HG02852 (cell line): ENCODE results near the gene DMAC2L.
"Not testable (repeated sequence)": the region's sequence is repeated elsewhere in the genome, so short reads cannot be mapped to it uniquely, and the experiment has no call there.

Source experiments
- ATAC-seq: cut with Tn5 transposase; IDR thresholded peaks from one replicate; pipeline ENCODE4 v1.9.1; 2021; ENCODE audit warnings: mild to moderate bottlenecking, moderate library complexity; ENCODE audit not compliant: unreplicated experiment

Gene DMAC2L, protein sequence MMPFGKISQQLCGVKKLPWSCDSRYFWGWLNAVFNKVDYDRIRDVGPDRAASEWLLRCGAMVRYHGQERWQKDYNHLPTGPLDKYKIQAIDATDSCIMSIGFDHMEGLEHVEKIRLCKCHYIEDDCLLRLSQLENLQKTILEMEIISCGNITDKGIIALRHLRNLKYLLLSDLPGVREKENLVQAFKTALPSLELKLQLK

DNA sequence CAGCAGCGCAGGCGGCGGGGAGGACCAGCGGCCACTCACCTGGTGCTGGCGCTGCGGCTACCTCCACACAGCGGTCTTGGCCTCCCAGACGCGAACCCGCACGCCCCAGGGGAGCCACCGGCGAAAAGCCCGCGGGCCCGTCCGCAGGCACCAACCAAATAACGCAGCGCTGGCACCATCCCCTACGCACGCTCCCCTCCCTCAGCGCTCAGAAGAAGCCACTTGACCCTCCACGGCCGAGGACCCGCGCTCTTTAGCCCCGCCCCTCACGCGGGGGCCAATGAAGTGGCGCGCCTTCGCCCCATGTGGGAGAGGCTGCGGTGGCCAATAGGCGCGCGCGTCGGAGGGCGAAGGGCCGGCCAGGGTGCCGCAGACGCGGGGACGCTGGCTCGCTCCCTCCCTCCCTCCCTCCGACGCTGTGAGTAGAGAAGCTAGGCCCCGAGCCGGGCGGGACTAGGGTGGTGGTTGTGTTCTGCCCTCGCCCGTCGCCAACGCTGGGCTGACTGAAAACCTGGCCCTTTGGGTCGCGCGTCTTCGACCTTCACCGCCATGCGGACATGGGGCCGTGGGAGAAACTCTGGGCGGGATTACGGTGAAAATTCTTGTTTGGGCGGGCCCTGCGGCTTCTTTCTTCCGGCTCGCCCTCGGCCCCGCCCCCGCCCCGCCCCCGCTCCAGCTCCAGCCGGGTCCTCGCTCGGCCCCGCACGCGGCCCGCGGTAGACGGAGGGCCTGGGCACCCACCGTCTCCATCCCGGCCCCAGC, at the start of gene DMAC2L, which contains the start of gene L2HGDH:
DMAC2L (plus strand) TSS at position 353 of the 762 bp plus-strand sequence. CDS start 9,164 bp downstream, outside the sequence.
L2HGDH (minus strand) TSS at position 258 of the 762 bp plus-strand sequence; CDS start at position 179, 79 bp downstream.
- peak; percentile 93 for ATAC-seq

DNA sequence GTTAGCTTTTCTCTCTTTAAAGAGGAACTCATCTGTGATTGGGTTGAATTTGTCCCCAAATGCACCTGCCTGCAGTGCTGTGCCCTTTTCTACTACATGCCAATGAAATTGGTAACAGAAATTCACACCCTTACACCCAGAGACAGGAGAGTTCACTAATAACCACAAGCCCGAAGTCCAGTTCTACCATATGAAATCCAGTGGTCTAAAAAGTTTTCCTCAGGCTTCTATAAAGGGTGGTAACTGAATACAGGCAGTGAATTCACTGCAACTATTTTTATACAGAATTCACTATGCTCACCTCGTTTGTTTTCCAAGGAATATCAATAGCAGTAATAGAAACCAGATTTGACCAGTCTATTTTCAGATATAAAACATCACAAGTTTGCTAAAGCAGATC, 49.3 kb upstream of the DMAC2L start:
- no peak for ATAC-seq

DNA sequence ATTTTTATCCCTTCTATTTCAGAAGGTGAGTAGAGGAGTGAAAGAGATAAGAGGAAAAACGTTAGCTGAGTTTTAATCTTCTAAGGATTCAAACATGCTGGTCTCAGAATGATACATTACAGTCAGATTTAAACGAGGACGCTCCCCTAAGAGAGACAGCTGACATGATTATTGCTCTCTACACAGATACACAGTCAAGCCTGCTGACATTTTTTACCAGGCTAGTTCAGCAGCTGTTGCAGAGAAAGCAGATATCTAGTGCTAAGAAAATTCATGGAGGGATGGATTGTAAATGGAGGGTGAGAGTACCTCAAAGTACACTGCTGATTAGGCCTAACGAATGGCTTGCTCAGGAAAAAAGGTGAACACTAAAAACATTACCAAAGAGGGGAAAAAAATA, 48.8 kb upstream of the DMAC2L start:
- no peak for ATAC-seq

DNA sequence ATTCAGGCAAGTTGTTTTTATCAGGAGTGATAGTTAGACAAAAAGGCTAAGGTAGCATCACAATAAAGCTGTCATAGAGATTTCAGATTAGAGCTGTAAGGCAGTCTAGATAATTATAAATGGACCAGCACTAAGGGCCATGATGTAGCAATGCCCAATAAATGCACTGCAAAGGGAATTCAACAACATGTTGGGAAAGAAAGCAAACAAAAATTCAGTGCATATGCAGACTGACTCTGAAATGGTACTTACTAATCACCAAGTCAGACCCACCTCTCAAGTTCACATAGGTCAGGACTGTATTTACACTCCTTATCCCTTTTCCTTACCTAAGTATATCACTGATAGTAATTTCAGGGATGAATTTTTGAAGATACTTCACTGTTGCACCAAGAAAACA, 47.1 kb upstream of the DMAC2L start:
- no peak for ATAC-seq

DNA sequence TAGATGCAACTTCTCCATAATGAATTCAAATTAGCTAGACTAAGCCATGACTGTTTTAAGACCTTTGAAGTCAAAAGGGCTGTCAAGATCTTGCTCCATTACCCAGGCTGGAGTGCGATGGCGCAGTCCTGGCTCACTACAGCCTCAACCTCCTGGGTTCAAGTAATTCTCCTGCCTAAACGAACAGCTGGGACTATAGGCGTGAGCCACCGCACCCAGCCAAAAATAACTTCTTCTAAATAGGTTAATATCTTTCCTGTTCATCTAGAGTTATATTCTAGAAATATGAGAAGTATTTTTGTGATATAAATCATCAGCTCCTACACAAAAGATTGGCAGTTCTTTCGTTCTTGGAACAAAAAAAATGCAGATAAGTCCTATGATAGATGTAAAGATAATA, 41.2 kb upstream of the DMAC2L start:
- no peak for ATAC-seq

DNA sequence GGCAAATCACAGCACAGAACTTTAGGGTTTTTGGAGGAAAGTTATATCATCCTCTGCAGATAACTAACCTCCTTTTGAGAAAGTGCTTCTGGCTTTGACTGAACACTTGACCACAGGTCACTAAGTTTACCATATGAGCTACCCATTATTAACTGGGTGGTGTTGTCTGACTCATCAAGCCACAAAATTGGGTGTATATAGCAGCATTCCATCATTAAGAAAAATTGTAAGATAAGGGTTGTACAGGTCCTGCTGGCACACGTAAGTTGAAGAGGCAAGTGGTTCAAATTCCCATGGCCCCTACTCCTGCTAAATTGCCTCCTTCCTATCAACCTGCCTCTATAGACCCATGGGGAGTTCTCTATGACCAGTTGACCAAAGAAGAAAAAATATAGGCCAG, 39.6 kb upstream of the DMAC2L start:
- ATAC-seq, result no peak

DNA sequence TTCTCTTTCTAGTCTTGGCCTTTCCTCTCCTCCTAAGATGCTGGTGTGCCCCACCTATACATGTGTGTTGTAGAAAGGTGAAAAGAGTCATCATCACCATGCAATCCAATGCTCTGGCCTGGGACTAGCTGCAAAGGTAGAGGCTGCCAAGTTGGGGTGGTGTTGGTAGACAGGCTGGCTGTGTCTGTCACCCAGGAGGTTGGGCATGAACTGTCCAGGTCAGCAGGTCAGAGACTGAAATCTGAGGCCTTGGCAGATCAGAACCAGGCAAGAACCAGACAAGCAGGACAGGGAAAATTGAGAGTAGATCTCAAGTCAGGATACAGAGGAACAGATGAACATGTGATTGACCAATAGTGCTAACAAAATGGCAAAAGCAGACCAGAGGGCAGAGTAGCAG, 26.3 kb upstream of the DMAC2L start:
- ATAC-seq, result no peak

DNA sequence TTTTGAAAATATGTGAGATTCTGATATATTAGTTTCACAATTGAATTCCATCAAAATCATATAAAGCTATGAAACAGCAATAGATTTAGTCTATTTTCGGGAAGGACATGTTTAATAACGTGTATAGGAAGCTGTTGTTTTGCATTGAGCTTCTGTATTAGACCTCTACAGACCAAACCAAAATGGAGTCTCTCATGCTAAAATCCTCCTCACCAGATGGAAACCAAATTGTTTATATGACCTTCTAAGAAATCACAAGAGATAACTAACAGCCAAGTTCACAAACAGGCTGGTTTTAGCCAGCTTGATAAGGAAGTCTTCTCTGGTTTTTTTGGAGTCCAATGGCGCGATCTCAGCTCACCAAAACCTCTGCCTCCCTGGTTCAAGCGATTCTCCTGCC, 24.0 kb upstream of the DMAC2L start:
- no peak for ATAC-seq

DNA sequence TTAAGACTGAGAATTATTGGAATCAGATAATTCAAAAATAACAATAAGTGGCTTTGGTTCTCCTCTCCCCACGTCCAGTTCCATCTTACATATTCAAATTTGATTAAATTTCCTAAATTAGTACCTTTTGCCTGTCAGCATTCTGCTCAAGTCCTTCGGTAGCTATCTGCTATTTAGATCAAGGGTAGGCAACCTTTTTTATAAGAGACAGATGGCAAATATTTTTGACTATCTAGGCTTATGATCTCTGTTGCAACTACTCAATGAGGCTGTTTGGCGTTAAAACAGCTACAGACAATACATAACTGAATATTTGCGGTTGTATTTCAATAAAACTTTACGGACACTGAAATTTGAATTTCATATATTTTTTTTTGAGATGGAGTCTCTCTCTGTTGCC, 21.8 kb upstream of the DMAC2L start:
- no peak for ATAC-seq

DNA sequence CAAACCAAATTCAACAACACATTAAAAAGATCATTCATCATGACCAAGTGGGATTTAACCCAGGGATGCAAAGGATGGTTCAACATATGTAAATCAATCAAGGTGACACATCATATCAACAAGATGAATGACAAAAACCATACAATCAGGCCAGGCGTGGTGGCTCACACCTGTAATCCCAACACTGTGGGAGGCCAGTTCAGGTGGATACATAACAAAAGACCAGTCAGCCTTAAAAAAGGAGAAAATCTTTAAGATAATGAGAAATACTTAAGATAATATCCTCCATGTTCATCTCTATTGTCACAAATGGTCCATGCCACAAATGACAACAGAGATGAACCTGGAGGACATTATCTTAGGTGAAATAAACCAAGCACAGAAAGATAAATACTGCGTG, 12.5 kb upstream of the DMAC2L start:
- ATAC-seq, result no peak

DNA sequence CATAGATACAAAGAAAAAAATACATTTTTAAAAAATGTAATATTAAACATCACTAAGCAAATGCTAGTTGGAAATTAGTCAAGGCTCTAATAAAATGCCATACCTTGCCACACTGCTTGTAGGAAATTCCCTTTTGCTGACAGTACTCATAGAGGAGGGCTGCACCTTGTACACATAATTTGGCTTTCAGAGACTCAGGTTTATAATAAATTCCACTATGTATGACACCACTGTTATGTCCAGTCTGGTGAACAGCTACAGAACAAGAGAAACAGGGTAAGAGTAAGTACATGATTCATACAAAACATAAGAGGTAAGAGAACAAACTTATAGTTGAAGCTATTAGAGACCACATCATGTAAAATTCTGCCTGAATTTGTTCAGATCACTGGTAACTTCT, 10.2 kb upstream of the DMAC2L start:
- ATAC-seq, result no peak

DNA sequence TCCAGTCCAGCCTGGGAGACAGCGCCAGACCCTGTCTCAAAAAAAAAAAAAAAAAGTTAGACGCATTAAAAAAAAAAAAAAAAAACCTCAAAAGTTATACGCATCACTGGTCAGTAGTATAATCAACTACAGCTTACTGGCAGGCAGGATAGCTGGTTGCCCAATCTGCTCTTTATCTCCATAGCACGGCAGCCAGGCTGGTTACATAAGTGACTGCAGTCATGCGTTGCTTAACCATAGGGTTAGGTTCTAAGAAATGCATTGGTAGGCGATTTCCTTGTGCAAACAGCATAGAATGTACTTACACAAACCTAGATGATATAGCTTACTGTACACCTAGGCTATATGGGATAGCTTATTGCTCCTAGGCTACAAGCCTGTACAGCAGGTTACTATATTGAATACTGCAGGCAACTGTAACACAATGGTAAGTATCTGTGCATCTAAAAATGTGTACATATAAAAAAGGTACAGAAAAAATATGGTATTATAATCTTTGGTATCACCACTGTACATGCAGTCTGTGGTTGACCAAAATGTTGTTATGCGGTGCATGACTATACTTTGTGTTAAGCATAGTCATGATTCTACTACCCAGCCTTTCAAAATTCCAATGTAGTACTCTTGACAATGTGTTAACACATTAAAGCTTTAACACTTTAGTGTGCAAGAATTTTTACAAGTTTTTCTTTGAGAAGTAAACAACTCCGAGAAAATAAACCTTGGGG, 8.2 kb upstream of the DMAC2L start:
- ATAC-seq, result no peak

DNA sequence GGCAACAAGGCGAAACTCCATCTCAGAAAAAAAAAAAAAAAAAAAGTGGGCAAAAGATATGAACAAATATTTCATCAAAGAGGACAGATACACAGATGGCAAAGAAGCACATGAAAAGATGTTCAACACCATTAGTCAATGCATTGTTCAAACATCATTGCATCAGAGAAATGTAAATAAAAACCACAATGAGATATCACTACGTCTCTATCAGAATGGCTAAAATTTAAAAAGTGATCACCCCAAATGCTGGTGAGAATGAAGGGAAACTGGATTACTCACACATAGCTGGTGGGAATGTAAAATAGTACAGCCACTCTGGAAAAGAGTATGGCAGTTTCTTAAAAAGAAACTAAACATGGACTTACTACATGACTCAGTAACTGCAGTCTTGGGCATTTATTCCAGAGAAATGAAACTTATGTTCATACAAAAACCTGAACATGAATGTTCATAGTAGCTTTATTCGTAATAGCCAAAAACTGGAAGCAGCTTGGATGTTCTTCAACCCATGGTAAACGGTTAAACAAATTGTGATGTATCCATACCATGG, 3.7 kb upstream of the DMAC2L start:
- ATAC-seq, result no peak

DNA sequence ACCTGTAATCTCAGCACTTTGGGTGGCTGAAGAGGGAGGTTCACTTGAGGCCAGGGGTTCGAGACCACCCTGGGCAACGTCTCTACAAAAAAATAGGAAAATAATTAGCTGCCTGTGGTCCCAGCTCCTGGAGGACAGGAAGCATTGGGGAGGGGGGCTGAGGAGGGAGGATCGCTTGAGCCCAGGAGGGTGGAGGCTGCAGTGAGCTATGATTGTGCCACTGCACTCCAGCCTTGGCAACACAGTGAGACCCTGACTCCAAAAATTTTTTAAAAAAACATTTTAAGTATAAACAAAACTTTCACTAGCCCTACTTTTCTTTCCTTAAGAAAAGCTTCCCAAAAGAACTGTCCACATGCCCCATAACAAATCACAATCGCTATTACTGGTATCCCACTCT, 1.7 kb upstream of the DMAC2L start:
- ATAC-seq, result no peak

DNA sequence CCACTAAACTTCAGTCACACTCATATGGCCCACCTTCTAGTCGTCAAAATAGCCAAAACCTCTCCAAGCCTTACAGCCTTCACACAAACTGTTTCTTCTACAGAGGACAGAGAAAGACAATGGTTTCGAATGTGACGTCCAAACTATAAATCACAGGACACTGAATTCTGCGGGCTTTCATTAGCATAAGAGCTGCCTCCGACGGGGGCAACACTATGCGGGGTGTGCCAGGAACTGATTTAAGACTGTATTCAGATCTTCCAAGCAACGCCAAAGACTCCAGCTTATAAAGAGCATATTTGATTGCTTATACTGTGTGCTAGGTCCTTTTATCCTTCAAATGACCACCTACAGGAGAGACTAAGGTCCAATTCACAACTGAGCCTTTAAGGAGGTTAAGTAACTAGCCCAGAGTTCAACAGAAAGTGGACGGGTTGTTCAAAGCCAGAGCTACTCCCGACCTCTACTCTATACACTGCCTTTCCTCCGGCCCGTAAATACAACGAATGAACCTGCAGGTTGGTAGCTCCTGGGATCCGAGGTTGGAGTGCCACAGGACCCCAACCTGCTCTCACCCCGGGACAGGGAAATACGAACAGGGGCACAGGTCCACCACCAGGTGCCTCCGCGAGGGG, 670 bp upstream of the DMAC2L start:
- no peak for ATAC-seq

DNA sequence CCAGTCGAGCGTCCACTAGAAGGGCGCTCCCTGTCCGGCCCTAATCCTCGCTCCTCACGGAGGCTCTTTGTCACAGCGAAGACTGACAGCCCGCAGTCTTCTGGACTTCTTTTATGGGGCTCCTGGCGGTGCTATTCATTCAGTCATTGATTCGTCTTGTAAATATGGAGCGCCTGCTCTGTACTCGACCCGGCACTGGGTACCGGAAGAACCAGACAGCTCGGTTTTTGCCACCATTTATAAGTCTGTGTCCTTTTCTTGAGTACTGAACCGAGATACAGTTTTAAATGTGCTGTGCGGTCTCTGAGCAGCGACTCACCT, 570 bp downstream of the DMAC2L start:
- ATAC-seq, result peak; percentile 27

DNA sequence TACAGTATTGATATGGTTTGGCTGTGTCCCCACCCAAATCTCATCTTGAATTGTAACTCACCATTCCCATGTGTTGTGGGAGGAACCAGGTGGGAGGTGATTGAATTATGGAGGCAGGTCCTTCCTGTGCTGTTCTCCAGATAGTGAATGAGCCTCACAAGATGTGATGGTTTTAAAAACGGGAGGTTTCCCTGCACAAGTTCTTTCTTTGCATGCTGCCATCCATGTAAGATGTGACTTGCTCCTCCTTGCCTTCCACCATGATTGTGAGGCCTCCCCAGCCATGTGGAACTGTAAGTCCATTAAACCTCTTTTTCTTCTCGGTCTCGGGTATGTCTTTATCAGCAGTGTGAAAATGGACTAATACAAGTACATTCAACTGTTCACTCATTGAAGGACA, 2.0 kb downstream of the DMAC2L start:
- ATAC-seq, result not testable (repeated sequence)

DNA sequence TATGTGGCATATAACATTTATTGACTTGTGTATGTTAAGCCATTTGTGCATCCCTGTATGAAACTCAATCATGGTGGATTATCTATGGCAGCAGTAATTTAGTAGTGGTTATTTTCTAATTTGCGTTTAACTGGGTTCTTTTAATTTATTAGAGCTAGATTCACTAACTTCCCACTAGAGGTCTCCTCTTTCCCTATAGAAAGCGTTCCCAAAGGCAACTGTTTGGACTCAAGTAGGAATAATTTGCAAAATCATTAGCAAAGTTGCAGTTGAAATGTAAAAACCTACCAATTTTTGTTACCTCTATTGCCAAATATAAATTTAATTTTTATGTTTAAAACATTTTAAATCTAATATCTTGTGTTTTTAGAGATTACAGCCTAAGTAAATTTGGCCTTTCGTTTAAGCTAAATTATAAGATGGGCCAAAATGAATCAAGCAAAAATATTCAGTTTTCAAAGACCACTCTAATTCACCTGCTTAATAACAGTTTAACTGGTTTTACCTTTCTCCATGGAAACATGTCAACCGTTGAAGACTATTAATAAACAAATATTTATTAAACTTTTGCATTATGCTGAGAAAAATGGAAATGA, 6.0 kb downstream of the DMAC2L start:
- no peak for ATAC-seq

DNA sequence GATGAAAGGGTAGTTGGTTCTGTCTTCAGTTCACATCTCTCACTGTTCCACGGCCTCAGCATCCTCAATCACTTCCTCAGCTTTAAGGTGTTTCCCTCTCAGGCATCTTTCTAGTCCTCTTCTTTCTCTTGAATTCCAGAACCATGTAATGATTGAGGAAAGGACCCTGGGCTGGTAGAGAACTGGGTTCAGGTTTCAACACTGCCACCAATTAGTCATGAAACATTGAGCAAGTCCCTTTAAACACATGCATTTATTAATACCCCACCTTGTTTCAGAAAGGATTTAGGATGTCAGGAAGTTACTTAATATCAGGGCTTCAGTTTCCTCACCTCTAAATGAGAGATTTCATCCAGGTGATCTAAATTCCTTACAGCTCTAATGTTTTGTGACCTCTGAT, 7.2 kb downstream of the DMAC2L start:
- ATAC-seq, result no peak

DNA sequence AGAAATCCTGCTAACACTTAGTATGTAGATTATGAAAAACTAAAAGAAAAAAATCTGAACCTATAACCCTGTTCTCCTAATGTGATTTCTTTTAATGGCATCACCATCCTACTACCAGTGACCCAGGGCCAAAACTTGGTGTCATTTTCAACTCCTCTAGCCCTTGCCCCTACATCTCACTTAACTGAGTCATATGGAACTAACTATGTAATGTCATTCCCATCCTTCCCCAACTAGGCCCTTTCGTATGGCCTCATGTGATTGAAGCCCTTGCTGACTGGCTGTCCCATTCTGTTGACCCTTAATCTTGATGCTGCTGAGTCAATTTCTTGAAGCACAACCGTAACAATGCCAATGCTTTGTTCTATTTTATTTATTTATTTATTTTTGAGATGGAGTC, 7.6 kb downstream of the DMAC2L start:
- no peak for ATAC-seq

DNA sequence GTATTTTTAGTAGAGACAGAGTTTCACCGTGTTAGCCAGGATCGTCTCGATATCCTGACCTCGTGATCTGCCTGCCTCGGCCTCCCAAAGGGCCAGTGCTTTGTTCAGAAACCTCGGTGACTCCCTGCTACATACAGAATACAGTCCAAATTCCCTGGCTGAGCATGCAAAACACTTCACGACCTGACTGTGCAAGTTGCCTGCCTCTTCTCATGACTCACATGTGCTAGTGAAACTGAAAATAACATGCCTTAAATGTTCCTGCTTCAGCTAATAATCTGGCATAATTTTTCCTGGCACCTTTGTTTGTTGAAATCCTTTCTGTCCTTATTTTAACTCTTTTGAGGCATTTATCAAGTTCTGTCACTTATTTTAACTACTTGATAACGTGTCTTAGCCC, 8.2 kb downstream of the DMAC2L start:
- ATAC-seq, result no peak
